ENCODE data around the gene GLDC.

Gene GLDC

DNA sequence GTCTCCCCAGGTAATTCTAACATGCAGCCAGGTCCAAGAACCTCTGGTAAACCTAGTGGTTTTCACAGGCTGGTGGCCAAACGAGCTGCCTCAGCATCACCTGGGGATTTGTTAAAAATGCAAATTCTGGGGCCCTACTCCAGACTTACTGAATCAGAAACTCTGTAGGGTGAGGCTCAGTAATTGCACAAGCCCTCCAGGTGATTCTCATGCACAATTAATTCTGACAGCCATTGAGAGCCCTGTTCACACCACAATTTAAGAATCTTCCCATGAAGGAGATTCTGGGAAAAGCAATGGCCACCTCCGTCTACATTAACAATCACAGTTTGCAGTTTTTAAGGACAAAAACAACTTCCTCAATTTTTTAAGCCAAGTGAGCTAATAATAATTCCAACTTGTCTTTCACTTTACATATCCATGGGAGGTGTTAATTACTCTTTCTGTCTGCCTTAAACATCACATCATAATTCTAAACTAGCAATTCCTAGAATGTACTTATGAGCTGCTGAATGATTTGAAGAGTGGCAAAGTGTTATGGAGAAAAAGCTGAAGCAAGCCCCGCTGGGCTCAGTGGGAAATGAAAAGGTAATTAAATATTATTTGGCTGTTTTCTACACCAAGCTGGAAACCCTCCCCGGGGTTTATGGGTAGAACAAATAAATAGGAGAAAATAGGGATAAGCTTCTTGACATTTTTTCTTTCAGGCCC lies 70.0 kb downstream of the GLDC start:
- Histone ChIP-seq H3K4me3 (replicated peaks; ENCODE audit: insufficient read depth, low read length) (no peak overlapping the region), H3K27me3 (ENCODE audit: insufficient read depth, poor library complexity, severe bottlenecking) (peaks cover 3% of the 10 kb centered on the region), H3K27ac (replicated peaks) (no peak overlapping the region)
- TF ChIP-seq GABPA (IDR thresholded peaks at IDR 0.05; ENCODE audit: low read depth) (no peak), POLR2AphosphoS5 (IDR thresholded peaks at IDR 0.05; ENCODE audit: low read depth) (no peak), SPI1 (IDR thresholded peaks at IDR 0.05; ENCODE audit: borderline replicate concordance, low read depth) (no peak)
- TF ChIP-seq, protein P1, sequence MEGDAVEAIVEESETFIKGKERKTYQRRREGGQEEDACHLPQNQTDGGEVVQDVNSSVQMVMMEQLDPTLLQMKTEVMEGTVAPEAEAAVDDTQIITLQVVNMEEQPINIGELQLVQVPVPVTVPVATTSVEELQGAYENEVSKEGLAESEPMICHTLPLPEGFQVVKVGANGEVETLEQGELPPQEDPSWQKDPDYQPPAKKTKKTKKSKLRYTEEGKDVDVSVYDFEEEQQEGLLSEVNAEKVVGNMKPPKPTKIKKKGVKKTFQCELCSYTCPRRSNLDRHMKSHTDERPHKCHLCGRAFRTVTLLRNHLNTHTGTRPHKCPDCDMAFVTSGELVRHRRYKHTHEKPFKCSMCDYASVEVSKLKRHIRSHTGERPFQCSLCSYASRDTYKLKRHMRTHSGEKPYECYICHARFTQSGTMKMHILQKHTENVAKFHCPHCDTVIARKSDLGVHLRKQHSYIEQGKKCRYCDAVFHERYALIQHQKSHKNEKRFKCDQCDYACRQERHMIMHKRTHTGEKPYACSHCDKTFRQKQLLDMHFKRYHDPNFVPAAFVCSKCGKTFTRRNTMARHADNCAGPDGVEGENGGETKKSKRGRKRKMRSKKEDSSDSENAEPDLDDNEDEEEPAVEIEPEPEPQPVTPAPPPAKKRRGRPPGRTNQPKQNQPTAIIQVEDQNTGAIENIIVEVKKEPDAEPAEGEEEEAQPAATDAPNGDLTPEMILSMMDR (IDR thresholded peaks at IDR 0.05; ENCODE audit: insufficient read depth, low read length) = no peak
- TF ChIP-seq, protein P2, sequence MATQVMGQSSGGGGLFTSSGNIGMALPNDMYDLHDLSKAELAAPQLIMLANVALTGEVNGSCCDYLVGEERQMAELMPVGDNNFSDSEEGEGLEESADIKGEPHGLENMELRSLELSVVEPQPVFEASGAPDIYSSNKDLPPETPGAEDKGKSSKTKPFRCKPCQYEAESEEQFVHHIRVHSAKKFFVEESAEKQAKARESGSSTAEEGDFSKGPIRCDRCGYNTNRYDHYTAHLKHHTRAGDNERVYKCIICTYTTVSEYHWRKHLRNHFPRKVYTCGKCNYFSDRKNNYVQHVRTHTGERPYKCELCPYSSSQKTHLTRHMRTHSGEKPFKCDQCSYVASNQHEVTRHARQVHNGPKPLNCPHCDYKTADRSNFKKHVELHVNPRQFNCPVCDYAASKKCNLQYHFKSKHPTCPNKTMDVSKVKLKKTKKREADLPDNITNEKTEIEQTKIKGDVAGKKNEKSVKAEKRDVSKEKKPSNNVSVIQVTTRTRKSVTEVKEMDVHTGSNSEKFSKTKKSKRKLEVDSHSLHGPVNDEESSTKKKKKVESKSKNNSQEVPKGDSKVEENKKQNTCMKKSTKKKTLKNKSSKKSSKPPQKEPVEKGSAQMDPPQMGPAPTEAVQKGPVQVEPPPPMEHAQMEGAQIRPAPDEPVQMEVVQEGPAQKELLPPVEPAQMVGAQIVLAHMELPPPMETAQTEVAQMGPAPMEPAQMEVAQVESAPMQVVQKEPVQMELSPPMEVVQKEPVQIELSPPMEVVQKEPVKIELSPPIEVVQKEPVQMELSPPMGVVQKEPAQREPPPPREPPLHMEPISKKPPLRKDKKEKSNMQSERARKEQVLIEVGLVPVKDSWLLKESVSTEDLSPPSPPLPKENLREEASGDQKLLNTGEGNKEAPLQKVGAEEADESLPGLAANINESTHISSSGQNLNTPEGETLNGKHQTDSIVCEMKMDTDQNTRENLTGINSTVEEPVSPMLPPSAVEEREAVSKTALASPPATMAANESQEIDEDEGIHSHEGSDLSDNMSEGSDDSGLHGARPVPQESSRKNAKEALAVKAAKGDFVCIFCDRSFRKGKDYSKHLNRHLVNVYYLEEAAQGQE (IDR thresholded peaks at IDR 0.05; ENCODE audit: insufficient replicate concordance, low read depth) = no peak
- DNase-seq (ENCODE audit: low read depth in 1 of 2, low spot score in 1 of 2) = no peak

DNA sequence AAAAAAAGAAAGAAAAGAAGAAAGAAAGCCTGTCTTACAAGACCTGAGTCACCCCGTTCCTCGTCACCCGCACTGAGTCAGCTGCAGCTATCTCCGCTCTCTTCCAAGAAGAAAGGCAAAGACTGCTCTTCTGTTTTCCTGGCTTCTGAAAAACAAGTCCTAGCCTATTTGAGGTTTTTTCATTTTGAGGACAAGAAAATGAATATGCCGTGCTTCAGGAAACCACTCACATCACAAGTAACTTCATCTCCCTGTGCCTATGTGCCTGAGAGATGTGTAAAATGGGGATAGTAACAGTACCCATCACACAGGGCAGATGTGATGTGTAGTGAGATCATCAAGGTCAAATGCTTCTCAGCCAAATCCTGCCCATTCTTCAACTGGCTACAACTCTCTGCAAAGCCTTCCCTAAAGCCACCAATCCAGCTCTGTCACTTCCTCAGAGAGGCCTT lies 78.4 kb downstream of the GLDC start:
- Histone ChIP-seq H3K27ac (replicated peaks) (no peak overlapping the region), H3K4me3 (replicated peaks; ENCODE audit: insufficient read depth, low read length) (no peak overlapping the region), H3K27me3 (ENCODE audit: insufficient read depth, poor library complexity, severe bottlenecking) (peaks cover 2% of the 10 kb centered on the region)
- TF ChIP-seq, protein P1 (IDR thresholded peaks at IDR 0.05; ENCODE audit: insufficient read depth, low read length) = no peak
- TF ChIP-seq POLR2AphosphoS5 (IDR thresholded peaks at IDR 0.05; ENCODE audit: low read depth) (no peak), SPI1 (IDR thresholded peaks at IDR 0.05; ENCODE audit: borderline replicate concordance, low read depth) (no peak), GABPA (IDR thresholded peaks at IDR 0.05; ENCODE audit: low read depth) (no peak)
- TF ChIP-seq, protein P2 (IDR thresholded peaks at IDR 0.05; ENCODE audit: insufficient replicate concordance, low read depth) = no peak
- DNase-seq (ENCODE audit: low read depth in 1 of 2, low spot score in 1 of 2) = no peak

DNA sequence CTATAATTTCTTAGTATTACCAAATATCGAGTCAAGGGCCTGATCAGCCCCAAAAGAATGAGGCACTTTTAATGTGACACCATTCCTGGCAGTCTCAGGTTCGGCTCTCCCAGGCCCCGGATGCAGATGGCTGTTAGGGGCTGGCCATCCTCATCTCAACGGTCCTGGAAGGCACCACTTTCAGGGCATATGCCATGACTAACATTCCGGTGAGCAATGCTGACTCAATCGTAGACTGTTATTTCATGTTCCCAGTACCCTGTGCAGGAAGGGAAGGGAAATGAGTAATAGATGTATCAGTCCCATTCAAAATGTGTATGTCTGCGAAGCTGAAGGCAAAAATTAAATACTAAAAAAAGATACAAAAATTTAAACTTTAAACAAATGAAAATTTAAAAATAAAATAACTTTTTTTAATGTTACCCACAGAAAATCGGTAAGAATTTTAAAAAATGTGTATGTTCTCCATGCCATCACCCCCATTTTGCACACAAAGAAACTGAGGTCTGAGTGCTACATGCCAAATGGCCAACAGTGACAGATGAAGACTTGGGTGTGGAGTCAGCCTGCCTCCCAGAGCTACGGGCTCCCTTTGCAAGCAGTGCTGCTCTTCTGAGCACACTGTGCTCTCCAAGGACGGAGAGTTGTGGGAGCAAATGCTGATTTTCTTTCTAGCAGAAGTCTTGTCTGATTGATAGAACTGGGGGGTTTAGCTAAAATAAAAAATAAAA lies 79.0 kb downstream of the GLDC start:
- Histone ChIP-seq H3K27me3 (ENCODE audit: insufficient read depth, poor library complexity, severe bottlenecking) (no peaks in the 10 kb centered on the region), H3K4me3 (replicated peaks; ENCODE audit: insufficient read depth, low read length) (no peak overlapping the region), H3K27ac (replicated peaks) (no peak overlapping the region)
- peak in 1 of 2 experiments; percentile 72 for DNase-seq (ENCODE audit: low read depth in 1 of 2, low spot score in 1 of 2)
- TF ChIP-seq, protein P1 (IDR thresholded peaks at IDR 0.05; ENCODE audit: insufficient read depth, low read length) = no peak
- TF ChIP-seq, protein P2 (IDR thresholded peaks at IDR 0.05; ENCODE audit: insufficient replicate concordance, low read depth) = no peak
- TF ChIP-seq GABPA (IDR thresholded peaks at IDR 0.05; ENCODE audit: low read depth) = no peak
- no peak for TF ChIP-seq SPI1 (IDR thresholded peaks at IDR 0.05; ENCODE audit: borderline replicate concordance, low read depth)
